ENCODE data around the gene C14orf119. TPM values are rescaled to one million over a fixed set of nuclear protein-coding genes. Genes with fewer than 3 reads are reported as not detected.

Gene C14orf119
- total and polyA plus RNA-seq, 9 of the 15 experiments (the other 6 are each of a cell fraction or from before 2014, with no cell fraction given) = 36.7 to 251 (median 51.8) TPM

GRCh38 chr14:23057757-23058653 is 37.3 kb upstream of the C14orf119 start (continued):
- TF ChIP-seq AFF1 (IDR thresholded peaks at IDR 0.05; ENCODE audit: low read depth in 1 of 2, partially characterized antibody in 2 of 2) = peak in 1 of 2 experiments; percentile 55
- TF ChIP-seq HLTF (IDR thresholded peaks at IDR 0.05) = peak; percentile 87; the same call in 1 of the 2 replicates
- TF ChIP-seq CSDE1 (IDR thresholded peaks at IDR 0.05) = no peak
- TF ChIP-seq PCBP1 (IDR thresholded peaks at IDR 0.05; ENCODE audit: low read depth, low read length, poor library complexity, severe bottlenecking) = peak; percentile 18
- peak; percentile 43; the same call in 1 of the 2 replicates for TF ChIP-seq ESRRA (IDR thresholded peaks at IDR 0.05; ENCODE audit: borderline replicate concordance, low read depth)
- peak; percentile 52 for TF ChIP-seq ATF7 (IDR thresholded peaks at IDR 0.05)
- TF ChIP-seq POU5F1 (IDR thresholded peaks at IDR 0.05; ENCODE audit: borderline replicate concordance, low read depth, low read length, partially characterized antibody) = no peak
- no peak for TF ChIP-seq YBX1 (IDR thresholded peaks at IDR 0.05)
- TF ChIP-seq NFRKB (IDR thresholded peaks at IDR 0.05; ENCODE audit: low read depth) = no peak
- TF ChIP-seq, protein P1, sequence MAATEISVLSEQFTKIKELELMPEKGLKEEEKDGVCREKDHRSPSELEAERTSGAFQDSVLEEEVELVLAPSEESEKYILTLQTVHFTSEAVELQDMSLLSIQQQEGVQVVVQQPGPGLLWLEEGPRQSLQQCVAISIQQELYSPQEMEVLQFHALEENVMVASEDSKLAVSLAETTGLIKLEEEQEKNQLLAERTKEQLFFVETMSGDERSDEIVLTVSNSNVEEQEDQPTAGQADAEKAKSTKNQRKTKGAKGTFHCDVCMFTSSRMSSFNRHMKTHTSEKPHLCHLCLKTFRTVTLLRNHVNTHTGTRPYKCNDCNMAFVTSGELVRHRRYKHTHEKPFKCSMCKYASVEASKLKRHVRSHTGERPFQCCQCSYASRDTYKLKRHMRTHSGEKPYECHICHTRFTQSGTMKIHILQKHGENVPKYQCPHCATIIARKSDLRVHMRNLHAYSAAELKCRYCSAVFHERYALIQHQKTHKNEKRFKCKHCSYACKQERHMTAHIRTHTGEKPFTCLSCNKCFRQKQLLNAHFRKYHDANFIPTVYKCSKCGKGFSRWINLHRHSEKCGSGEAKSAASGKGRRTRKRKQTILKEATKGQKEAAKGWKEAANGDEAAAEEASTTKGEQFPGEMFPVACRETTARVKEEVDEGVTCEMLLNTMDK (IDR thresholded peaks at IDR 0.05; ENCODE audit: borderline replicate concordance, insufficient read depth, low read depth, low read length, poor library complexity, severe bottlenecking) = peak; percentile 87
- peak; percentile 61 for TF ChIP-seq POLR2B (IDR thresholded peaks at IDR 0.05; ENCODE audit: low read depth, partially characterized antibody)
- TF ChIP-seq, protein P2, sequence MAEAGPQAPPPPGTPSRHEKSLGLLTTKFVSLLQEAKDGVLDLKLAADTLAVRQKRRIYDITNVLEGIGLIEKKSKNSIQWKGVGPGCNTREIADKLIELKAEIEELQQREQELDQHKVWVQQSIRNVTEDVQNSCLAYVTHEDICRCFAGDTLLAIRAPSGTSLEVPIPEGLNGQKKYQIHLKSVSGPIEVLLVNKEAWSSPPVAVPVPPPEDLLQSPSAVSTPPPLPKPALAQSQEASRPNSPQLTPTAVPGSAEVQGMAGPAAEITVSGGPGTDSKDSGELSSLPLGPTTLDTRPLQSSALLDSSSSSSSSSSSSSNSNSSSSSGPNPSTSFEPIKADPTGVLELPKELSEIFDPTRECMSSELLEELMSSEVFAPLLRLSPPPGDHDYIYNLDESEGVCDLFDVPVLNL (CRISPR knock-in tag; IDR thresholded peaks at IDR 0.05; ENCODE audit: low read depth) = no peak
- TF ChIP-seq, protein P3, sequence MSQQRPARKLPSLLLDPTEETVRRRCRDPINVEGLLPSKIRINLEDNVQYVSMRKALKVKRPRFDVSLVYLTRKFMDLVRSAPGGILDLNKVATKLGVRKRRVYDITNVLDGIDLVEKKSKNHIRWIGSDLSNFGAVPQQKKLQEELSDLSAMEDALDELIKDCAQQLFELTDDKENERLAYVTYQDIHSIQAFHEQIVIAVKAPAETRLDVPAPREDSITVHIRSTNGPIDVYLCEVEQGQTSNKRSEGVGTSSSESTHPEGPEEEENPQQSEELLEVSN (IDR thresholded peaks at IDR 0.05; ENCODE audit: borderline replicate concordance in 1 of 2, extremely low read depth in 1 of 2, insufficient read depth in 1 of 2, insufficient read length in 1 of 2, low read depth in 1 of 2, low read length in 1 of 2, poor library complexity in 1 of 2, severe bottlenecking in 1 of 2) = no peak
- no peak for TF ChIP-seq FOXK2 (conservative IDR thresholded peaks at IDR 0.05 in 1 of 2, IDR thresholded peaks at IDR 0.05 in 1 of 2; ENCODE audit: low read depth in 2 of 2)
- TF ChIP-seq CREB1 (IDR thresholded peaks at IDR 0.05) = 0 out of 2 replicates have a peak, but pooled peaks have one; percentile 9
- 0 out of 2 replicates have a peak, but pooled peaks have one; percentile 30 for TF ChIP-seq CREB1 (CRISPR knock-in tag; IDR thresholded peaks at IDR 0.05)
- TF ChIP-seq GABPB1 (CRISPR knock-in tag; IDR thresholded peaks at IDR 0.05) = peak; percentile 72; the same call in 1 of the 2 replicates
- TF ChIP-seq ERF (CRISPR knock-in tag; IDR thresholded peaks at IDR 0.05) = 0 out of 2 replicates have a peak, but pooled peaks have one; percentile 28

Measured in K562 (cell line).